AG04450 (cell line): ENCODE results near the gene TMEM120B. TPM values are rescaled to one million over a fixed set of nuclear protein-coding genes. Genes with fewer than 3 reads are reported as not detected.

Experiments
- CTCF ChIA-PET: fragments of 300-600, 350-600 bp; formaldehyde crosslinking; extraction: SDS; loops from one replicate; lab custom pipeline; 2022; ENCODE audit warnings: antibody characterized with exemption, inconsistent platforms; lab: Charles Lee
- POLR2A ChIA-PET: fragments of 350-600 bp; formaldehyde crosslinking; extraction: SDS; loops from one replicate; lab custom pipeline; 2021; ENCODE audit warnings: antibody characterized with exemption, inconsistent platforms; lab: Yijun Ruan, JAX
- DNase-seq: peaks from one replicate; pipeline ENCODE4 v3.0.0-alpha.2; 2011; ENCODE audit warnings: low read depth, low spot score
- H3K27ac ChIP-seq: one replicate; pipeline ENCODE4 v1.5.1; 2012; ENCODE audit warnings: low read depth, low read length, control low read depth
- H3K27me3 ChIP-seq: one replicate; pipeline ENCODE4 v1.6.0; 2012; ENCODE audit warnings: low read length; ENCODE audit not compliant: control insufficient read depth, insufficient read depth
- H3K4me3 ChIP-seq: 2 replicates; pipeline ENCODE4 v1.5.1; 2011; ENCODE audit warnings: mild to moderate bottlenecking, low read depth, low read length, control low read depth
- H3K9me3 ChIP-seq: 2 replicates; pipeline ENCODE4 v1.5.1; 2012; ENCODE audit warnings: low read length; ENCODE audit not compliant: control insufficient read depth, insufficient read depth
- CTCF ChIP-seq: IDR thresholded peaks from 2 replicates; pipeline ENCODE4 v1.5.1; 2011; ENCODE audit warnings: low read depth, low read length, control low read depth, inconsistent platforms
- polyA plus RNA-seq: library from polyadenylated mRNA; depleted of rRNA; stranded (reverse); fragments of >200 nt; gene quantifications from 2 replicates; pipeline ENCODE4 v1.2.3, GENCODE V29; 2011

TMEM120B gene
- polyA plus RNA-seq, 1 experiment: 11.1 TPM

- peak overlapping the region; percentile 61 for H3K27ac ChIP-seq
- H3K4me3 ChIP-seq: no peak overlapping the region
- ChIA-PET POLR2A (interaction anchor here (0.6 to 1.4 kb wide), 6 partner anchors 8 to 507 kb away, joined by 3 to 6 read pairs (median 4); partner anchors contain the start of gene TMEM120B), CTCF (interaction anchor here (0.5 to 1.7 kb wide), 3 partner anchors 29 to 213 kb away, joined by 4 to 8 read pairs (median 5); partner anchors contain the start of gene RHOF)
- TF ChIP-seq CTCF: no peak
- H3K9me3 ChIP-seq: no peaks in the 10 kb centered on the region
- H3K27me3 ChIP-seq: no peaks in the 10 kb centered on the region
- DNase-seq: peak; percentile 88
Measured at GRCh38 chr12:121765573-121765972, 53.0 kb downstream of the TMEM120B start.

GRCh38 chr12:121766290-121767039 lies 53.9 kb downstream of the TMEM120B start:
- no peak overlapping the region for H3K4me3 ChIP-seq
- TF ChIP-seq CTCF: no peak
- ChIA-PET POLR2A (interaction anchor here (1.2 kb wide), 1 partner anchor 54 kb away, joined by 3 read pairs; no protein-coding TSS in a partner anchor), CTCF (interaction anchor here (0.6 to 1.7 kb wide), 2 partner anchors 28 kb away, joined by 3 to 8 read pairs; partner anchors contain the start of gene RHOF)
- peak overlapping the region; percentile 61 for H3K27ac ChIP-seq
- H3K9me3 ChIP-seq: no peaks in the 10 kb centered on the region
- DNase-seq: no peak
- H3K27me3 ChIP-seq: no peaks in the 10 kb centered on the region

- H3K4me3 ChIP-seq: peak overlapping the region; percentile 7; the same call in 1 of the 2 replicates
Measured at GRCh38 chr12:121767525-121768016, 55.0 kb downstream of the TMEM120B start.

GRCh38 chr12:121769297-121769830 lies 56.8 kb downstream of the TMEM120B start:
- no peaks in the 10 kb centered on the region for H3K9me3 ChIP-seq
- H3K27me3 ChIP-seq: no peaks in the 10 kb centered on the region
- no peak overlapping the region for H3K4me3 ChIP-seq
- DNase-seq: no peak
- ChIA-PET POLR2A (interaction anchor here (2.1 kb wide), 1 partner anchor 56 kb away, joined by 6 read pairs; the partner anchor contains the start of gene TMEM120B), CTCF (no interaction called here)
- no peak overlapping the region for H3K27ac ChIP-seq
- no peak for TF ChIP-seq CTCF

More at GRCh38 chr12:121767525-121768016, 55.0 kb downstream of the TMEM120B start:
- TF ChIP-seq CTCF: no peak
- POLR2A ChIA-PET: interaction anchor here (0.5 to 2.1 kb wide), 4 partner anchors 11 to 54 kb away, joined by 3 to 6 read pairs (median 5); partner anchors contain the start of gene TMEM120B
- Histone ChIP-seq H3K9me3 (no peaks in the 10 kb centered on the region), H3K27me3 (no peaks in the 10 kb centered on the region), H3K27ac (peak overlapping the region; percentile 89)
- CTCF ChIA-PET: interaction anchor here (0.6 to 0.9 kb wide), 3 partner anchors 9 to 27 kb away, joined by 3 to 8 read pairs (median 3); no protein-coding TSS in a partner anchor
- no peak for DNase-seq
